Gastrocnemius medialis (tissue), 4 donors: Measurements from ENCODE around the gene CFAP46. TPM values are rescaled to one million over a fixed set of nuclear protein-coding genes. Genes with fewer than 3 reads are reported as not detected.

Experiments
- ATAC-seq, 2 donors: fragments of 150-250 bp; one replicate each; pipeline ENCODE4 v1.9.1; 2016
- DNase-seq, 2 donors: peaks; one replicate each; pipeline ENCODE4 v3.0.0-alpha.2; 2019
- H3K27ac ChIP-seq, 4 donors: fragments of 200-600 bp; sonication (generic); 1 replicate in 1 of 4; 2 replicates in 3 of 4; pipeline ENCODE4 v1.5.1; 2016 to 2018; ENCODE audit warnings: mild to moderate bottlenecking in 2 of 4, moderate library complexity in 1 of 4
- H3K27me3 ChIP-seq, 3 donors: fragments of 200-600 bp; sonication (generic) in 2 of 3; 1 replicate in 1 of 3; 2 replicates in 2 of 3; pipeline versions ENCODE4 v1.5.1 to v1.6.0; 2016 to 2019; ENCODE audit warnings: mild to moderate bottlenecking in 1 of 3, moderate library complexity in 1 of 3
- H3K36me3 ChIP-seq, 2 donors: fragments of 200-600 bp; sonication (generic) in 1 of 2; one replicate each; pipeline ENCODE4 v1.5.1; 2017 to 2018
- H3K4me1 ChIP-seq, 2 donors: fragments of 200-600 bp; sonication (generic) in 1 of 2; one replicate each; pipeline ENCODE4 v1.5.1; 2016 to 2017; ENCODE audit warnings: mild to moderate bottlenecking in 2 of 2
- H3K4me3 ChIP-seq, 4 donors: fragments of 200-600 bp; sonication (generic) in 3 of 4; 1 replicate in 1 of 4; 2 replicates in 3 of 4; pipeline ENCODE4 v1.5.1; 2016 to 2019; ENCODE audit warnings: mild to moderate bottlenecking in 2 of 4
- H3K9me3 ChIP-seq, 3 donors: fragments of 200-600 bp; sonication (generic) in 2 of 3; 1 replicate in 1 of 3; 2 replicates in 2 of 3; pipeline ENCODE4 v1.5.1; 2016 to 2019
- POLR2A ChIP-seq, 2 donors: fragments of 450-650 bp; IDR thresholded peaks; one replicate each; pipeline ENCODE4 v1.6.1; 2017; ENCODE audit warnings: antibody characterized with exemption in 2 of 2, mild to moderate bottlenecking in 2 of 2, moderate library complexity in 2 of 2
- in situ Hi-C, 4 donors: fragments of 200-750 bp; cut with MboI; loops; one replicate each; pipeline versions ENCODE4 v1.15.0 to v1.8.0; 2017; ENCODE audit warnings: low sequenced_read_pairs in 4 of 4
- intact Hi-C: fragments of 100-400 bp; cut with DNase I; formaldehyde crosslinking; loops from one replicate; pipeline ENCODE4 v1.15.1; 2023; ENCODE audit warnings: low total_unique reads
- total RNA-seq, 4 donors: library from RNA; depleted of rRNA; stranded (reverse); fragments of >200 nt; gene quantifications; one replicate each; pipeline versions ENCODE4 v1.1.0 to v1.2.3, GENCODE V29; 2016
- TF ChIP-seq, protein P1 (sequence below), 5 experiments: fragments of 450-650 bp in 3 of 5; fragments of 200-600 bp in 2 of 5; sonication (generic) in 2 of 5; IDR thresholded peaks in 4 of 5; conservative IDR thresholded peaks in 1 of 5; 1 replicate in 4 of 5; 2 replicates in 1 of 5; pipeline ENCODE4 v1.5.1; 2016 to 2019; ENCODE audit warnings: antibody characterized with exemption in 5 of 5, mild to moderate bottlenecking in 3 of 5, moderate library complexity in 3 of 5

The CFAP46 gene
- total RNA-seq, 4 donors from 2014 or later: 4.2 to 27.9 (median 11.9) TPM

DNA sequence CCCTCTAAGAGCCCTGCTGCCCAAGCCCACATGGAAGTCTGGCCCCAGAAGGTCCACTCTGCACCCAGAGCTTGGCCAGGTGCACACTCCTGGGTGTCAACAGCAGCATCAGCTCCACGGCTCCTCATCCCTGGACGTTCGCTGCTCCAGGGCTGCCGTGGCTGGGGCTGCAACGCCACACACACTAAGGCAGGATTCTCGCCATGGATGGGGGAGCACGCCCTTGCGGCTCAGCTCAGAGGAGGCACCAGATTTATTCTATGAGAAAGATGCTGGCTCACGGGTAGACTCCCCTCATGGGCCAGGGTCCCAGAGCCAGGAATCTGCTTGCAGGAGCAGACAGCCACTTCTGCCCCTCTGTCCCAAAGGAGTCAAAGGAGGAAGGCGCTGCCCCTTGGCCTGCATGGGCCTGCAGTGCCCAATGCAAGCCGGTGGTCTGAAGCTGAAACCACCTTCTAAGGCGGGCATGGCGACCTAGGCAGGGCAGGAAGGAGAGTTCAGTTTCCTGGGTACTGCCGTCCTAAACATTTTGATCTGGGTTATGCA, 42.1 kb downstream of the CFAP46 start:
- in situ Hi-C loops (no loop called here), intact Hi-C loops (no loop called here)
- Histone ChIP-seq H3K27ac (no peak overlapping the region), H3K36me3 (no peaks in the 10 kb centered on the region), H3K9me3 (no peaks in the 10 kb centered on the region), H3K27me3 (peaks cover 0 to 5% (median 0%) of the 10 kb centered on the region in 3 donors), H3K4me1 (no peaks in the 10 kb centered on the region), H3K4me3 (no peak overlapping the region)
- ATAC-seq (no peak), DNase-seq (no peak)
- TF ChIP-seq, protein P1, sequence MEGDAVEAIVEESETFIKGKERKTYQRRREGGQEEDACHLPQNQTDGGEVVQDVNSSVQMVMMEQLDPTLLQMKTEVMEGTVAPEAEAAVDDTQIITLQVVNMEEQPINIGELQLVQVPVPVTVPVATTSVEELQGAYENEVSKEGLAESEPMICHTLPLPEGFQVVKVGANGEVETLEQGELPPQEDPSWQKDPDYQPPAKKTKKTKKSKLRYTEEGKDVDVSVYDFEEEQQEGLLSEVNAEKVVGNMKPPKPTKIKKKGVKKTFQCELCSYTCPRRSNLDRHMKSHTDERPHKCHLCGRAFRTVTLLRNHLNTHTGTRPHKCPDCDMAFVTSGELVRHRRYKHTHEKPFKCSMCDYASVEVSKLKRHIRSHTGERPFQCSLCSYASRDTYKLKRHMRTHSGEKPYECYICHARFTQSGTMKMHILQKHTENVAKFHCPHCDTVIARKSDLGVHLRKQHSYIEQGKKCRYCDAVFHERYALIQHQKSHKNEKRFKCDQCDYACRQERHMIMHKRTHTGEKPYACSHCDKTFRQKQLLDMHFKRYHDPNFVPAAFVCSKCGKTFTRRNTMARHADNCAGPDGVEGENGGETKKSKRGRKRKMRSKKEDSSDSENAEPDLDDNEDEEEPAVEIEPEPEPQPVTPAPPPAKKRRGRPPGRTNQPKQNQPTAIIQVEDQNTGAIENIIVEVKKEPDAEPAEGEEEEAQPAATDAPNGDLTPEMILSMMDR (IDR thresholded peaks at IDR 0.05 in 4 of 5, conservative IDR thresholded peaks at IDR 0.05 in 1 of 5): no peak
- no peak for TF ChIP-seq POLR2A (IDR thresholded peaks at IDR 0.05)

DNA sequence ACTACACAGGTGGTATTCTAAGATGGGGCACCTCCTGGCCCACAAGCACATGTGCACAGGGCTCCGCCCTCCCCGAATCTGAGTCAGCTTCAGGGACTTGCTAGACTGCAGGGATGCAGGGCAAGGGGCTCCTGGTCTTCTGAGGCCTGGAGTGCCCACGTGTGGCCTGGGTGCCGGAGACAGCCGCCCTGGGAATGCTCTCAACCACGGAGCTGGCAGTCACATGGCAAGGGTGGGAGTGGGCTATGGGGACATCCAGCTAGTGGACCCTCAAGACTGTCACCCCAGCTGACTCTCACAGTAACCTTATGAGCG, 42.7 kb downstream of the CFAP46 start:
- in situ Hi-C loops (no loop called here), intact Hi-C loops (no loop called here)
- Histone ChIP-seq H3K9me3 (no peaks in the 10 kb centered on the region), H3K4me1 (no peaks in the 10 kb centered on the region), H3K4me3 (no peak overlapping the region), H3K36me3 (no peaks in the 10 kb centered on the region), H3K27ac (no peak overlapping the region), H3K27me3 (peaks cover 0 to 8% (median 3%) of the 10 kb centered on the region in 3 donors)
- ATAC-seq: no peak
- DNase-seq: no peak
- TF ChIP-seq, protein P1 (IDR thresholded peaks at IDR 0.05 in 4 of 5, conservative IDR thresholded peaks at IDR 0.05 in 1 of 5): no peak
- no peak for TF ChIP-seq POLR2A (IDR thresholded peaks at IDR 0.05)

DNA sequence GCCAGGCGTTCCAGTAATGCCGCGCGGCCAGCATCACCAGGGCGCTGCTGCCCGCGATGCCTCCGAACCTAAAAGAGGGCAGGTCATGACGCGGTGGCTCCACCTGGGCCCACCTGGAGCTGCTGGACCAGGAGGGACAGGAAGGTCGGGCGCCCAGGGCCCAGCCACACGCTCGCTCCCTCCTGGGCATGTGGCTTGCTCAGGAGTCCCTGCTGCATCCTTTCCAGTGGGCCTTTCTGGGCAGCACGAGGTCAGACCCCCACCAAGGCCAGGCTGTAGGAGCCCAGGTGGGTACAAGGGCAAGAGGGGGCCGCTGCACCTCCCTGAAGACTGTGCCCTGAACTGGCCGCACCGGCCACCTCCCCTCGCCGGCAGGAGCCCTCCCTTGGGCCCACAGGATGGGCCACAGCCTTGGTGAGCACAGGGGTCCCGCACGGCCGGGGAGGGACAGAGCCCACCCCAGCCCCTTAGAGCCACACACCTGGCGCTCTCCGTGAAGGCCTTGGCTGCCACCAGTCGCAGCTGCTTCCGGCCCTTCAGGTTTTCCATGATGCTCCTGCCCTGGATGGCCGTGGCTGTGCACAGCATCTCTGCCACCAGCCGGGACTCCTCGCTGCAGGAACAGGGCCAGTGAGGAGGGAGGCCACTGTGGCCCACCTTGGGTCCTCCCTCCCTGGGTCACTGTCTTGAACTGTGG, 43.2 kb downstream of the CFAP46 start:
- ATAC-seq: no peak
- TF ChIP-seq, protein P1 (IDR thresholded peaks at IDR 0.05 in 4 of 5, conservative IDR thresholded peaks at IDR 0.05 in 1 of 5): no peak
- no peak for TF ChIP-seq POLR2A (IDR thresholded peaks at IDR 0.05)
- Histone ChIP-seq H3K4me3 (no peak overlapping the region), H3K27ac (no peak overlapping the region), H3K36me3 (no peaks in the 10 kb centered on the region), H3K4me1 (no peaks in the 10 kb centered on the region), H3K27me3 (peaks cover 0 to 8% (median 8%) of the 10 kb centered on the region in 3 donors), H3K9me3 (no peaks in the 10 kb centered on the region)
- no peak for DNase-seq
- in situ Hi-C loops: no loop called here
- intact Hi-C loops: no loop called here

DNA sequence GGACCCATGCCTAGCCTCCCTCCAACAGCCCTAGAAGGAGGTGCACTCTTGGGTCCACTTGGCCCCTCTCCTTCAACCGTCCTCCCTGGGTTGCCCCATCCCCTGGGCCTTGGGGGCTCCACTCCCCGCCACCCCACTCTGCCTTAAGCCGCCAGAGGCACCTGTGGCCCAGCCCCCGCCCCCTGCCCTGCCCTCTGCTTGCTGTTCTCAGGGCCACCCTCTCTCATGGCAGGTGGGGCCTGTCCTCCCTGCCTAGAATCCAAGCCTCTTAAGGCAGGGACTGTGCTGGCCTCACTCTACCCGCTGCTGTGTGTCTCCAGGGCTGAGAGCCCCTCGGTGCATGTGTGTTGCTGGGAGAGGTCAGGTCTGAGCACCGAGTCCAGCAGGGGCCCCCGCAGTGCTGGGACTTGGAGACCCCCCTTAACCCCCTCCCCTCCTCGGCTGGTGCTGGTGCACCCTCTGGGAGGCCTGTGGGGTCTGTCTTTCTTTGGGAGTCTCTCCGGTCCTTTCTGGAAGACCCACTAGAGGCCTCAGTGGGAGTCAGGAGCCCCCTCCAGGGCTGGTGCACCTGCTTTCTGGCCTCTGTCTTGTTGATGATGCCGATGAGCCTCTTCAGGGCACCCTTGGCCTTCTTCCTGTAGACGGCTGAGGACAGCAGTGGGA, 43.8 kb downstream of the CFAP46 start:
- in situ Hi-C loops (no loop called here), intact Hi-C loops (no loop called here)
- Histone ChIP-seq H3K9me3 (no peaks in the 10 kb centered on the region), H3K4me3 (no peak overlapping the region), H3K4me1 (no peaks in the 10 kb centered on the region), H3K27ac (no peak overlapping the region), H3K27me3 (peaks cover 4 to 15% (median 8%) of the 10 kb centered on the region in 3 donors), H3K36me3 (no peaks in the 10 kb centered on the region)
- ATAC-seq: no peak
- DNase-seq: no peak
- TF ChIP-seq, protein P1 (IDR thresholded peaks at IDR 0.05 in 4 of 5, conservative IDR thresholded peaks at IDR 0.05 in 1 of 5): no peak
- no peak for TF ChIP-seq POLR2A (IDR thresholded peaks at IDR 0.05)
